HepG2 (cell line): ENCODE measurements around the gene NOP9. TPM values are rescaled to one million over a fixed set of nuclear protein-coding genes. Genes with fewer than 3 reads are reported as not detected.

Source experiments
- ESRRA ChIP-seq: sonication (generic); formaldehyde crosslinking; IDR thresholded peaks from 2 replicates; pipeline ENCODE4 v1.5.1; 2020; ENCODE audit warnings: mild to moderate bottlenecking, low read depth, missing genetic modification reagents
- KAT7 ChIP-seq: IDR thresholded peaks from 2 replicates; pipeline ENCODE4 v1.6.1; 2018; ENCODE audit warnings: borderline replicate concordance, missing compliant biosample characterization
- KDM4B ChIP-seq: sonication (generic); formaldehyde crosslinking; IDR thresholded peaks from 2 replicates; pipeline ENCODE4 v1.4.0; 2020; ENCODE audit warnings: missing genetic modification reagents
- KLF11 ChIP-seq: IDR thresholded peaks from 2 replicates; pipeline ENCODE4 v1.6.1; 2016; ENCODE audit warnings: missing compliant biosample characterization
- LCORL ChIP-seq, 2 experiments: fragments of 450-650 bp in 1 of 2; sonication (generic) in 1 of 2; formaldehyde crosslinking in 1 of 2; IDR thresholded peaks; 2 replicates each; pipeline versions ENCODE4 v1.5.0 to v1.6.1; 2017 to 2020; ENCODE audit warnings: antibody characterized with exemption in 1 of 2, missing genetic modification reagents in 1 of 2
- NR1H2 ChIP-seq: sonication (generic); formaldehyde crosslinking; IDR thresholded peaks from 2 replicates; pipeline ENCODE4 v1.8.1; 2022; ENCODE audit warnings: low read depth, missing genetic modification reagents, borderline replicate concordance
- PCBP2 ChIP-seq: fragments of 200-400 bp; formaldehyde crosslinking; optimal IDR thresholded peaks from 2 replicates; pipeline ENCODE3; 2018; ENCODE audit warnings: low read length, low read depth; ENCODE audit not compliant: poor library complexity, severe bottlenecking
- SIN3A ChIP-seq: IDR thresholded peaks from 2 replicates; pipeline ENCODE4 v1.6.1; 2011; ENCODE audit warnings: low read depth, mild to moderate bottlenecking, control low read depth, low read length, borderline replicate concordance
- YY1 ChIP-seq: IDR thresholded peaks from 2 replicates; pipeline ENCODE4 v1.6.1; 2011; ENCODE audit warnings: low read length, low read depth, moderate library complexity, mild to moderate bottlenecking; ENCODE audit not compliant: insufficient read depth, insufficient replicate concordance
- ZFP1 ChIP-seq: IDR thresholded peaks from 2 replicates; pipeline ENCODE4 v1.6.1; 2016
- ZNF17 ChIP-seq: sonication (generic); formaldehyde crosslinking; IDR thresholded peaks from 2 replicates; pipeline ENCODE4 v1.5.0; 2020; ENCODE audit warnings: mild to moderate bottlenecking, missing genetic modification reagents
- ZNF263 ChIP-seq: sonication (generic); formaldehyde crosslinking; IDR thresholded peaks from 2 replicates; pipeline ENCODE4 v1.4.0; 2020; ENCODE audit warnings: missing genetic modification reagents
- ZNF292 ChIP-seq: sonication (generic); formaldehyde crosslinking; IDR thresholded peaks from 2 replicates; pipeline ENCODE4 v1.8.1; 2022; ENCODE audit warnings: mild to moderate bottlenecking, low read depth, missing genetic modification reagents, borderline replicate concordance
- ZNF512B ChIP-seq: sonication (generic); formaldehyde crosslinking; IDR thresholded peaks from 2 replicates; pipeline ENCODE4 v1.5.1; 2020; ENCODE audit warnings: missing genetic modification reagents, mild to moderate bottlenecking, borderline replicate concordance
- ZNF576 ChIP-seq: sonication (generic); formaldehyde crosslinking; IDR thresholded peaks from 2 replicates; pipeline ENCODE4 v1.4.0; 2020; ENCODE audit warnings: mild to moderate bottlenecking, missing genetic modification reagents
- ZSCAN21 ChIP-seq: sonication (generic); formaldehyde crosslinking; IDR thresholded peaks from 2 replicates; pipeline ENCODE4 v1.8.0; 2022; ENCODE audit warnings: mild to moderate bottlenecking, missing genetic modification reagents, moderate library complexity, borderline replicate concordance
- polyA plus RNA-seq, 8 experiments: library from polyadenylated mRNA; depleted of rRNA in 3 of 8; stranded (reverse) in 7 of 8; unstranded in 1 of 8; fragments of >200 nt; fragmentation: Illumina TruSeq in 4 of 8; extraction: Trizol in 4 of 8; gene quantifications; 2 replicates each; pipeline versions ENCODE4 v1.2.1 to v1.2.3, GENCODE V29; 2011 to 2016; ENCODE audit warnings: low read depth in 4 of 8, missing spikeins in 1 of 8, mixed read lengths in 1 of 8; ENCODE audit not compliant: insufficient read depth in 1 of 8
- total RNA-seq, 5 experiments: library from RNA; depleted of rRNA; stranded (reverse); fragments of >200 nt; fragmentation: Illumina TruSeq; extraction: Trizol; gene quantifications; 2 replicates each; pipeline ENCODE4 v1.2.3, GENCODE V29; 2016; ENCODE audit warnings: low read depth in 1 of 5
- TF ChIP-seq, protein P1 (sequence below): sonication (generic); formaldehyde crosslinking; IDR thresholded peaks from 2 replicates; pipeline ENCODE4 v1.4.0; 2020; ENCODE audit warnings: missing genetic modification reagents
- TF ChIP-seq, protein P2 (sequence below): sonication (generic); formaldehyde crosslinking; IDR thresholded peaks from 2 replicates; pipeline ENCODE4 v1.5.0; 2020; ENCODE audit warnings: mild to moderate bottlenecking, missing genetic modification reagents
- TF ChIP-seq, protein P3 (sequence below): IDR thresholded peaks from 2 replicates; pipeline ENCODE4 v1.6.1; 2016; ENCODE audit warnings: missing biosample characterization, missing genetic modification reagents, low read depth

NOP9 gene
- total and polyA plus RNA-seq, 2 of the 13 experiments (the other 11 are each of a cell fraction or from before 2014, with no cell fraction given), result 24.5 to 61.6 TPM

DNA sequence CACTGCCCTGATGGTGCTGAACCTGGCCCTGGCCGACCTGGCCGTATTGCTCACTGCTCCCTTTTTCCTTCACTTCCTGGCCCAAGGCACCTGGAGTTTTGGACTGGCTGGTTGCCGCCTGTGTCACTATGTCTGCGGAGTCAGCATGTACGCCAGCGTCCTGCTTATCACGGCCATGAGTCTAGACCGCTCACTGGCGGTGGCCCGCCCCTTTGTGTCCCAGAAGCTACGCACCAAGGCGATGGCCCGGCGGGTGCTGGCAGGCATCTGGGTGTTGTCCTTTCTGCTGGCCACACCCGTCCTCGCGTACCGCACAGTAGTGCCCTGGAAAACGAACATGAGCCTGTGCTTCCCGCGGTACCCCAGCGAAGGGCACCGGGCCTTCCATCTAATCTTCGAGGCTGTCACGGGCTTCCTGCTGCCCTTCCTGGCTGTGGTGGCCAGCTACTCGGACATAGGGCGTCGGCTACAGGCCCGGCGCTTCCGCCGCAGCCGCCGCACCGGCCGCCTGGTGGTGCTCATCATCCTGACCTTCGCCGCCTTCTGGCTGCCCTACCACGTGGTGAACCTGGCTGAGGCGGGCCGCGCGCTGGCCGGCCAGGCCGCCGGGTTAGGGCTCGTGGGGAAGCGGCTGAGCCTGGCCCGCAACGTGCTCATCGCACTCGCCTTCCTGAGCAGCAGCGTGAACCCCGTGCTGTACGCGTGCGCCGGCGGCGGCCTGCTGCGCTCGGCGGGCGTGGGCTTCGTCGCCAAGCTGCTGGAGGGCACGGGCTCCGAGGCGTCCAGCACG is 16.4 kb downstream of the NOP9 start (continued):
- TF ChIP-seq SIN3A (peak; percentile 7; the same call in 1 of the 2 replicates), ZNF576 (CRISPR knock-in tag) (peak; percentile 97), YY1 (peak; percentile 46), KDM4B (peak; percentile 75; the same call in 1 of the 2 replicates), ZNF512B (CRISPR knock-in tag) (no peak; the same call in 1 of the 2 replicates), ZSCAN21 (CRISPR knock-in tag) (peak; percentile 99), KAT7 (peak; percentile 89), NR1H2 (CRISPR knock-in tag) (peak; percentile 95), KLF11 (peak; percentile 88; the same call in 1 of the 2 replicates), LCORL (IDR thresholded peaks at IDR 0.05) (no peak), LCORL (CRISPR knock-in tag; IDR thresholded peaks at IDR 0.05) (no peak), ESRRA (CRISPR knock-in tag) (peak; percentile 91), ZNF263 (CRISPR knock-in tag) (peak; percentile 86), ZNF17 (CRISPR knock-in tag) (no peak), ZNF292 (CRISPR knock-in tag) (no peak; the same call in none of the 2 replicates), PCBP2 (no peak), ZFP1 (CRISPR knock-in tag) (peak; percentile 90)
- TF ChIP-seq, protein P1, sequence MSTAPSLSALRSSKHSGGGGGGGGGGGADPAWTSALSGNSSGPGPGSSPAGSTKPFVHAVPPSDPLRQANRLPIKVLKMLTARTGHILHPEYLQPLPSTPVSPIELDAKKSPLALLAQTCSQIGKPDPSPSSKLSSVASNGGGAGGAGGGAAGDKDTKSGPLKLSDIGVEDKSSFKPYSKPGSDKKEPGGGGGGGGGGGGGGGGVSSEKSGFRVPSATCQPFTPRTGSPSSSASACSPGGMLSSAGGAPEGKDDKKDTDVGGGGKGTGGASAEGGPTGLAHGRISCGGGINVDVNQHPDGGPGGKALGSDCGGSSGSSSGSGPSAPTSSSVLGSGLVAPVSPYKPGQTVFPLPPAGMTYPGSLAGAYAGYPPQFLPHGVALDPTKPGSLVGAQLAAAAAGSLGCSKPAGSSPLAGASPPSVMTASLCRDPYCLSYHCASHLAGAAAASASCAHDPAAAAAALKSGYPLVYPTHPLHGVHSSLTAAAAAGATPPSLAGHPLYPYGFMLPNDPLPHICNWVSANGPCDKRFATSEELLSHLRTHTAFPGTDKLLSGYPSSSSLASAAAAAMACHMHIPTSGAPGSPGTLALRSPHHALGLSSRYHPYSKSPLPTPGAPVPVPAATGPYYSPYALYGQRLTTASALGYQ, result peak; percentile 93
- TF ChIP-seq, protein P2, sequence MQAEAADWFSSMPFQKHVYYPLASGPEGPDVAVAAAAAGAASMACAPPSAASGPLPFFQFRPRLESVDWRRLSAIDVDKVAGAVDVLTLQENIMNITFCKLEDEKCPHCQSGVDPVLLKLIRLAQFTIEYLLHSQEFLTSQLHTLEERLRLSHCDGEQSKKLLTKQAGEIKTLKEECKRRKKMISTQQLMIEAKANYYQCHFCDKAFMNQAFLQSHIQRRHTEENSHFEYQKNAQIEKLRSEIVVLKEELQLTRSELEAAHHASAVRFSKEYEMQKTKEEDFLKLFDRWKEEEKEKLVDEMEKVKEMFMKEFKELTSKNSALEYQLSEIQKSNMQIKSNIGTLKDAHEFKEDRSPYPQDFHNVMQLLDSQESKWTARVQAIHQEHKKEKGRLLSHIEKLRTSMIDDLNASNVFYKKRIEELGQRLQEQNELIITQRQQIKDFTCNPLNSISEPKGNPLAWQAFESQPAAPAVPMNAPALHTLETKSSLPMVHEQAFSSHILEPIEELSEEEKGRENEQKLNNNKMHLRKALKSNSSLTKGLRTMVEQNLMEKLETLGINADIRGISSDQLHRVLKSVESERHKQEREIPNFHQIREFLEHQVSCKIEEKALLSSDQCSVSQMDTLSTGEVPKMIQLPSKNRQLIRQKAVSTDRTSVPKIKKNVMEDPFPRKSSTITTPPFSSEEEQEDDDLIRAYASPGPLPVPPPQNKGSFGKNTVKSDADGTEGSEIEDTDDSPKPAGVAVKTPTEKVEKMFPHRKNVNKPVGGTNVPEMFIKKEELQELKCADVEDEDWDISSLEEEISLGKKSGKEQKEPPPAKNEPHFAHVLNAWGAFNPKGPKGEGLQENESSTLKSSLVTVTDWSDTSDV (CRISPR knock-in tag), result peak; percentile 90
- TF ChIP-seq, protein P3, sequence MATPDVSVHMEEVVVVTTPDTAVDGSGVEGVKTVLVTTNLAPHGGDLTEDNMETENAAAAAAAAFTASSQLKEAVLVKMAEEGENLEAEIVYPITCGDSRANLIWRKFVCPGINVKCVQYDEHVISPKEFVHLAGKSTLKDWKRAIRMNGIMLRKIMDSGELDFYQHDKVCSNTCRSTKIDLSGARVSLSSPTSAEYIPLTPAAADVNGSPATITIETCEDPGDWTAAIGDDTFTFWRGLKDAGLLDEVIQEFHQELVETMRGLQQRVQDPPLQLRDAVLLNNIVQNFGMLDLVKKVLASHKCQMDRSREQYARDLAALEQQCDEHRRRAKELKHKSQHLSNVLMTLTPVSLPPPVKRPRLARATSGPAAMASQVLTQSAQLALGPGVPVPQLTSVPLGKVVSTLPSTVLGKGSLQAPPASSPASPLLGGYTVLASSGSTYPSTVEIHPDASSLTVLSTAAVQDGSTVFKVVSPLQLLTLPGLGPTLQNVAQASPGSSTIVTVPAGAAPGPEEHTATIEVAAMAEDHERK (CRISPR knock-in tag), result no peak
